ENCODE results near the gene PALM.

PALM gene

DNA sequence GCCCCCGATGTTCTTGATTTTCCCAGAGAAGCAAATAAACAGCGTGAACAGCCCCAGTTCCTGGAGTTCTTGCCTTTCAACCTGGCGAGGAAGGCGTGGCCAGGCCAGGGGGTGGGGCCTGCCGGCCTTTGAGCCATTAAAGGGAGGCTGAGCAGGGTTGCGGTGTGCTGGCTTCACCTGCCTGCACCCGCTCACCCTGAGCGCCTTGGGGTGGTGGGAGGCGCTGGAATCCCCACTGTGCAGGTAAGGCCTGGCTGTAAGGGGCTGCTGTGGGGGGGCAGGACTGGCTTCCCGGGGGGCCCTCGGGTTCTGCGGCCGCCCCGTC, 39.5 kb downstream of the PALM start:
- in situ Hi-C loops (cut with MboI; ENCODE audit: low sequenced_read_pairs), result no loop called here

DNA sequence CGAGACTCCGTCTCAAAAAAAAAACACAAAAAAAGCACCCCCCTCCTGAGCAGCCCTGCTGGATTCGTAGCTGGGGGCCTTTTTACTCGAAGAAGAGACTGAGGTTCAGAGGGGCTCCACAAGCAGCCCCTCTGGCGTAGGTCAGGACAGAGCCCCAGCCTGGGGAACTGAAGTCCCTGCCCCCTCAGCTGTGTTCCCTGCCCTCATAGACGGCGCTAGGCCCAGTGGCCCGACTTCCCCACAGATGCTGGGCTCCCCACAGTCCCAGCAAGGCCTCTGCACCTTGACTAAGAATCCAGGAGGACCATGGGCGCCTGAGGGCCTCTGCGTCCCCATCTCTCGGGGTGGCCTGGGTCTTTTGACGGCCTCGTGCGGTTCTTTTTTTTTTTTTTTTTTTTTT, 41.1 kb downstream of the PALM start:
- in situ Hi-C loops (cut with MboI; ENCODE audit: low sequenced_read_pairs), result no loop called here

DNA sequence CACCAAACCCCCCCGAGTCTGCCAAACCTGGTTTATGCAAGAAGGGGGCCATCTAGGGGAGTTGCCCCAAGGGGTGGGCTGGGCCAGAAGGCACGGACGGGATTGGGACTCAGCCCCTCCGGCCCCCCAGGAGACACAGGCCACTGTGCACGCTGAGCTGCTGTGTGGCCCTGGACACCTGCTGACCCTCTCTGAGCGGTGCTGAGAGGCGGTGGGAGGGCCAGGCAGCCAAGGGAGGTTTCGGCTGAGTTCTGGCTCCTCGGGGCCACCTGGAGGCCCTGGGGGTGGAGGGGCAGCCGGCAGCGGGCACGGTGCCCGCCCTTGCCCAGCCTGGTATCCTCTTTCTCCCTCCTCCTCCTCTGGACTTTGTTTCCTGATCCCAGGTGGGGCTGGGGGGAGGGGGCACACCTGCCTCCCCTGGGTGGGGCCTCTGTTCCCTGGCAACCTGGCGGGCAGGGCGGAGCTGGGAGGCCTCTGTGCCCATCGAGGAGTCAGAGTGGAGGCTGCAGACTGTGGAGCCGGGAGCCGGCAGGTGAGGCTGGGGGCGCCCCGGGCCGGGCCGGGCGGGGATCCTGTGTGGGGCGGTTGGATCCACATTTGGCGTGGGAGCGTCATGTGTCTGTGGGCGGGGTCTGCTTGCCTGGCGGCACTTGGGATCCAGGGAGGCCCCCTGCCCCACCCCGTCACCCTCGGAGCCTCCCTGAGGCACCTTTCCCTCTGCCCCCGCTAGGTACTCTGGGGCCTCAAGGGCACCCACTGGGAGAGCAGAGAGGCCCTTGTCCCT, 42.1 kb downstream of the PALM start, which contains the start of gene MISP:
Gene MISP, plus strand, starts transcription at position 473 of the 784 bp plus-strand sequence. CDS start 5,835 bp downstream, outside the sequence.
- in situ Hi-C loops (cut with MboI; ENCODE audit: low sequenced_read_pairs), result no loop called here

DNA sequence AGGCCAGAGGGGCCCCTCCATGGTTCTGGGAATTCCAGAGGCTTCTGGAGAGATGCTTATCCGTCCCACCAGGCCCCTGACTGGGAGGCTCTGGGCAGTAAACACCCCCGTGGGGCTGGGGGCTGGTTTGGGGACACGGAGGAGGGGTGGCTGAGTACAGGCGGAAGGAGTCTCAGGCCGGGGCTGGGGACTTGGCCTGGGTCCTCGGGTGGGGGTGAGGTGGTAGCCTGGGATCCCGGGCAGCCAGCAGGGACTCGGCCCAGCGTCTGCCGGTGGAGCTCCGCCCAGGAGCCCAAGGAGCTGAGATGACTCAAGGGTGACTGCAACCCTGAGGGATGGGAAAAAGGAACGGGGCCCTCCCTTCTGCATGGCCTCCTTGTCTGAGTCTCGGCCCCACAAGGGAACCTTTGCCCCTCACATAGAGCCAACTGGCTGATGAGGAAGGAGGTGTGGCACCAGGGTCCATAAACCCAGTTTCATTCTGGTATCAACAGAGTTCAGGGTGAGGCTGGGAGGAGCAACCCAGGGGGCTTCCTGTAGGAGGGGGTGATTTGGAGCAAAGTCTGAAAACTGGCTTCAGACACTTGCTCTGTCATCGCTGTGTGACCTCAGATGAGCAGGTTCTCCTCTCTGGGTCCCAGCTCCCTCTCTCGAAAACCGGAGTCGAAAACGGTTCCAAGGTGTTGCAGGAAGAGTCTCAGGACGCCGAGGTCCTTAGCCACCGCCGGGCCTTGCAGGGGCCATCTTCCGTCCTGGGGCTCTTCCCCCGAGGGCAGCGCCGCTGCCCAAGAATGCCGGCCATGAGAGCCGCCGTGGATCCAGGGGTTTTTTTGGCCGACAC, 43.0 kb downstream of the PALM start:
- in situ Hi-C loops (cut with MboI; ENCODE audit: low sequenced_read_pairs), result no loop called here

DNA sequence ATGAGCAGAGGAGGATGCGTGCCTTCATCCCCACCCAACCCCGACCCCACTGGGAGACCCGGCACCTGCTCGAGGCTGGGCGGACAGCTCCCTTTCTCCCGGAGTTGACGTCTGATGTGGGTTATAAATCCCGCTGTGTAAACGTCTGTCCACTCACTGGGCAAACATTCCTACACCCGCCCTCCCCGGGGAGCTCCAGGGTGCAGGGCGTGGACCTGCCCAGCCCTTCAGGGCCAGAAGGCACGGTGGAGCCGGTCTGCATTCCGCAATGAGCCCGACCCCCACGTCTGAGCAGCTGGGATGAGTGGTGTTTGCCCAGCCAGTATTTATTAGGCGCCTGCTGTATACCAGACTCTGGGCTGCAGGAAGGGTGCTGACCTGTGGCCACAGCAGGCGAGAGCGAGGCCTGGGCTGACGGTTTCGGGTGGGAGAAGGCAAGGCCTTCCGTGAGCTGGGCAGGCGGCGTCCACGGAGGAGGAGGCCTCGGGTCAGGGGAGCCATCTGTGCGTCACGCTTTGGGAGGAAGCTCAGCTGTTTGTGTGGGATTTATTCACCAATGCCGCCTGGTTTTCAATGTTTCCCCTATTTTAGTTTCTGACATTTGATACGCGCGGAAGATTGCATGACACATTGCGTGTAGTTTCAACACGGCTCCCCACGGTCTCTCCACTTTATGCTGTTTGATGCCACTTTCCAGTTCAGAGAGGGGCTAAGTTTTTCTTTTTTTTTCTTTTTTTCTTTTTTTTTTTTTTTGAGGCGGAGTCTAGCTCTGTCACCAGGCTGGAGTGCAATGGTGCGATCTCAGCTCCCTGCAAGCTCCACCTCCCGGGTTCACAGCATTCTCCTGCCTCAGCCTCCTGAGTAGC, 44.1 kb downstream of the PALM start:
- in situ Hi-C loops (cut with MboI; ENCODE audit: low sequenced_read_pairs), result no loop called here

DNA sequence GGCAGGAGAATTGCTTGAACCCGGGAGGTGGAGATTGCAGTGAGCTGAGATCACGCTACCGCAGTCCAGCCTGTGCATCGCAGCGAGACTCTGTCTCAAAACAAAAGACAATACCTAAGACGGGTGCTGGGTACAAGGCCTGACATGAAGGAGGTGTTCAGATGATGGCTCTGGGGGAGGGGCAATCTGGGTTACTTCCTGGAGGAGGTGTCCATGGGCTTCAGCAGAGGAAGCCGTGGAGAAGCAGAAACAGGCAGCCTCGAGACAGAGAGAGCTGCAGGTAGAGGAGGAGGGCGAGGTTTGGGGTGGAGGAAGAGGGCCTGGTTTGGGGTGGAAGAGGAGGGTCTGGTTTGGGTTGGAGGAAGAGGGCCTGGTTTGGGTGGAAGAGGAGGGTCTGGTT, 45.8 kb downstream of the PALM start:
- in situ Hi-C loops (cut with MboI; ENCODE audit: low sequenced_read_pairs), result no loop called here

DNA sequence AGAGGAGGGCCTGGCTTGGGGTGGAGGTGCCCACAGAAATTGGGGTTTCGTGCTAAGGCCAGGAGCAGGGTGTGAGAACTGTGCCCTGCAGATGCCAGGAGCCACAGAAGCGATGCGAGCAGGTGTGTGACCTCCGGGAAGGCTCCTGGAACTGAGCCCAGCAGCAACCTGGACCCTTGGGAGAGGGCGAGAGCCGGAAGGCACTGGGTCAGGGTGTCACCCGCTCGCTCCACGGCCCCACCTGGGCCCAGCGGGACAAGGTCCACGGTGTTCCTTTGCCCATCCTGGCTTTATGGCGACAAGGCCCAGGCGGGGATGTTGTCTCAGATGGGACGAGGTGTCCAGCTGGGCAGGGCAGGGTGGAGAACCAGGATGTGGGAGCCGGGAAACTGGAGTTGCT, 46.3 kb downstream of the PALM start:
- in situ Hi-C loops (cut with MboI; ENCODE audit: low sequenced_read_pairs), result no loop called here

DNA sequence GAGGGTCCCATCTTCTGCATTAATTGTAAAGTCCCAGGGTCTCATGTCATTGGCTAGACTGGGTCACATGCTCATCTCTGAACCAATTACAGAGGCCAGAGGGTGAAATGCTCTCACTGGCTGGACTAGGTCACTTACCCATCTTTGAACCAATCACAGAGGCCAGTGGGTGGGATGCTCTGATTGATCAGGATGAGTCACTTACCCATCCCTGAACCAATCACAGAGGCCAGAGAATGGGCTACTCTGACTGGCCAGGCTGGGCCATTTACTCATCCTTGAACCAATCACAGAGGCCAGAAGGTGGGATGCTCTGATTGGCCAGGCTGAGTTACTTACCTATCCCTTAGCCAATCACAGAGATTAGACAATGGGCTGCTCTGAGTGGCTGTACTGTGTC, 47.5 kb downstream of the PALM start:
- in situ Hi-C loops (cut with MboI; ENCODE audit: low sequenced_read_pairs), result no loop called here

DNA sequence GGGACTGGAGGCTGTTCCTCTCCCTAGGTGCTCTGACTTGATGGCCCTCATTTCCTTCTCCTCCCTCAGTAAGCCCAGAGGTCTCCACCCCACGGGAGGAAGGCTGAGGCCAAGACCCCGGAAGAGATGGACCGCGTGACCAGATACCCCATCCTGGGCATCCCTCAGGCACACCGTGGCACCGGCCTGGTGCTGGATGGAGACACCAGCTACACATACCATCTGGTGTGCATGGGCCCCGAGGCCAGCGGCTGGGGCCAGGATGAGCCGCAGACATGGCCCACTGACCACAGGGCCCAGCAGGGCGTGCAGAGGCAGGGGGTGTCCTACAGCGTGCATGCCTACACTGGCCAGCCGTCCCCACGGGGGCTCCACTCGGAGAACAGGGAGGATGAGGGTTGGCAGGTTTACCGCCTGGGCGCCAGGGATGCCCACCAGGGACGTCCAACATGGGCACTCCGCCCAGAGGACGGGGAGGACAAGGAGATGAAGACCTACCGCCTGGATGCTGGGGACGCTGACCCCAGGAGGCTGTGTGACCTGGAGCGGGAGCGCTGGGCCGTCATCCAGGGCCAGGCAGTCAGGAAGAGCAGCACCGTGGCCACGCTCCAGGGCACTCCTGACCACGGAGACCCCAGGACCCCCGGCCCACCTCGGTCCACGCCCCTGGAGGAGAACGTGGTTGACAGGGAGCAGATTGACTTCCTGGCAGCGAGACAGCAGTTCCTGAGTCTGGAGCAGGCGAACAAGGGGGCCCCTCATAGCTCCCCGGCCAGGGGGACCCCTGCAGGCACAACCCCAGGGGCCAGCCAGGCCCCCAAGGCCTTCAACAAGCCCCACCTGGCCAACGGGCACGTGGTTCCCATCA, 48.3 kb downstream of the PALM start:
- in situ Hi-C loops (cut with MboI; ENCODE audit: low sequenced_read_pairs), result no loop called here

DNA sequence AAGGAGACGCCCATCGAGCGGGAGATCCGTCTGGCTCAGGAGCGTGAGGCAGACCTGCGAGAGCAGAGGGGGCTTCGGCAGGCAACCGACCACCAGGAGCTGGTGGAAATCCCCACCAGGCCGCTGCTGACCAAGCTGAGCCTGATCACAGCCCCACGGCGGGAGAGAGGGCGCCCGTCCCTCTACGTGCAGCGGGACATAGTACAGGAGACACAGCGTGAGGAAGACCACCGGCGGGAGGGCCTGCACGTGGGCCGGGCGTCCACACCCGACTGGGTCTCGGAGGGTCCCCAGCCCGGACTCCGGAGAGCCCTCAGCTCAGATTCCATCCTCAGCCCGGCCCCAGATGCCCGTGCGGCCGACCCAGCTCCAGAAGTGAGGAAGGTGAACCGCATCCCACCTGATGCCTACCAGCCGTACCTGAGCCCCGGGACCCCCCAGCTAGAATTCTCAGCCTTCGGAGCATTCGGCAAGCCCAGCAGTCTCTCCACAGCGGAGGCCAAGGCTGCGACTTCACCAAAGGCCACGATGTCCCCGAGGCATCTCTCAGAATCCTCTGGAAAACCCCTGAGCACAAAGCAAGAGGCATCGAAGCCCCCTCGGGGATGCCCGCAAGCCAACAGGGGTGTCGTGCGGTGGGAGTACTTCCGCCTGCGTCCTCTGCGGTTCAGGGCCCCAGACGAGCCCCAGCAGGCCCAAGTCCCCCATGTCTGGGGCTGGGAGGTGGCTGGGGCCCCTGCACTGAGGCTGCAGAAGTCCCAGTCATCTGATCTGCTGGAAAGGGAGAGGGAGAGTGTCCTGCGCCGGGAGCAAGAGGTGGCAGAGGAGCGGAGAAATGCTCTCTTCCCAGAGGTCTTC, 49.3 kb downstream of the PALM start:
- in situ Hi-C loops (cut with MboI; ENCODE audit: low sequenced_read_pairs), result no loop called here

DNA sequence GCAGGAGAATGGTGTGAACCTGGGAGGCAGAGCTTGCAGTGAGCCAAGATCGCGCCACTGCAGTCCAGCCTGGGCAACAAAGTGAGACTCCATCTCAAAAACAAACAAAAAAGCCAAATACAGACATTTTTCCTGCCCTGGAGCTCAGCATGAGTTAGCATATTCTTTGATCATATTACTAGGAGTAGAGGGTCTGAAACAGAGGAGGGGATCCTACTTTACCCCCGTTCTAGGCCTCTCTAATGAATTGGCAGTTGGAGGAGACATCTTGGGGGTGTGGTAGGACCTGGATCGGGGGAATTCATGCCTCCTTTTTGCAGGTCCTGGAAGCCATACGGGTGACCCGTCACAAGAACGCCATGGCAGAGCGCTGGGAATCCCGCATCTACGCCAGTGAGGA, 54.4 kb downstream of the PALM start:
- in situ Hi-C loops (cut with MboI; ENCODE audit: low sequenced_read_pairs), result loop anchor here (10.0 kb wide), 1 partner anchor 222 kb away; the partner anchor contains the start of gene WDR18

DNA sequence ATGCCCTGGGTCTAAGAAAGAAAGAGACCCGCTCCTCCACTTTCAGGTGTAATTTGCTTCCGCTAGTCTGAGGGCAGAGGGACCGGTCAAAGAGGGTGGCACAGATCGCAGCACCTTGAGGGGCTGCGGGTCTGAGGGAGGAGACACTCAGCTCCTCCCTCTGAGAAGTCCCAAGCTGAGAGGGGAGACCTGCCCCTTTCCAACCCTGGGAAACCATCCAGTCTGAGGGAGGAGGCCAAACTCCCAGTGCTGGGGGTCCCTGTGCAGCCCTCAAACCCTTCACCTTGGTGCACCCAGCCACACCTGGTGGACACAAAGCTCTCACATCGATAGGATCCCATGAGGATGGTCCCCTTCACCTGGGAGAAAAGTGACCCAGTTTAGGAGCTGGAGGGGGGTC, 55.1 kb downstream of the PALM start:
- in situ Hi-C loops (cut with MboI; ENCODE audit: low sequenced_read_pairs), result loop anchor here (10.0 kb wide), 1 partner anchor 221 kb away; the partner anchor contains the start of gene WDR18

DNA sequence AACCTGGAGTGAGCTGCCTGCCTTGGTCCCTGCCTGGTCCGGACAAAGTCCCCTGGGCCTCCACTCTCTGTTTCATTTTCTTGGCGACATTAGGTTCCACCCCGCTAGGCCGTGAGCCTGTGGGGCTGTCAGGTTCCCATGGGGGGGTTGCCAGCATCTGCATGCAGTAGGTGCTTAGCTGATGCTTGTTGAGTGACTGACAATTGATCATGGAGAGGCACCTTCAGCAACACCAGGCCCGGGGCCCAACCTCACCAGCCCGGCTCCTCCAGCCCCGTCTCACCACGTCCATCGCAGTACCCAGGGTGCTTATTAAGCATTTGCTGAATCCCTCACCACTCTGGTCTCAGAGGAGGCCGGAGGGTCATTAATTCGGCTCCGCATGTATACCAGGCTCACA, 55.6 kb downstream of the PALM start:
- in situ Hi-C loops (cut with MboI; ENCODE audit: low sequenced_read_pairs), result loop anchor here (10.0 kb wide), 1 partner anchor 220 kb away; the partner anchor contains the start of gene WDR18

DNA sequence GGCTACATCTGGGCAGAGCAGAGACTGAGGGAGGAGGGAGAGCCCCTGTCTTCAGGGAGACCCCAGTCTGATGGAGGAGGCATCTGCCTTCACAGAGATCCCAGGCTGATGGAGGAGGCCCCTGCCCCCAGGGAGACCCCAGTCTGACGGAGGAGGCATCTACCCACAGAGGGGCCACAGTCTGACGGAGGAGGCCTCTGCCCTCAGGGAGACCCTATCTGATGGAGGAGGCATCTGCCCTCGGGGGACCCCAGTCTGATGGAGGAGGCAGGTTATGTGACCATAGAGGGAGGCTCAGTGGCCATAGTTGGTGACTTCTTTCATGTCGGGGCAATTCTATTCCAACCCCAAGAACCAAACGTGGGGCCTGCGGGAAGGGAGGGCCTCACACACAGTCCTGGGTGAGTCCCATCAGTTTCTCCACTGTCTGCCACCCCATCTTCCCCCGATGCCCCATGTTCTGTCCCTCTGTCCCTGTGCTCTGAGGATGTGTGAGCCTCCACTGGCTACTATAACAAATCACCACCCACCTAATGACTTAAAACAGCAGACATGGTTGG, 56.5 kb downstream of the PALM start:
- in situ Hi-C loops (cut with MboI; ENCODE audit: low sequenced_read_pairs), result loop anchor here (10.0 kb wide), 1 partner anchor 220 kb away; the partner anchor contains the start of gene WDR18

DNA sequence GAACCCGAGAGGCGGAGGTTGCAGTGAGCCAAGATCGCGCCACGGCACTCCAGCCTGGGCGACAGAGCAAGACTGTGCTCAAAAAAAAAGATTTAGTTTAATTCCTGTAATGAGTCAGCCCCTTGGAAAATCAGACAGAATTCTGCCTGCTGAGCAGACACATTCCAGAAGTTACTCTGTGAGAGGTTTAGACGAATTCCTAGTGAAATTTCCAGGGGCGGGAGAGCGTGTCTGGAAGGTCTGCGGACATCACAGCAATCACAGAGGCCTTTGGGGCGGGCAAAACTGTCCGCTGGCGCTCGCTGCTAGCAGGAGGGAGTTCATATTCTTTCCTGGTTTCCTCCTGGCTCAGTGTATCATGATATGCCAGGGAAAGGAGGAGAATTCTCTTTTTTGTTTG, 59.7 kb downstream of the PALM start:
- in situ Hi-C loops (cut with MboI; ENCODE audit: low sequenced_read_pairs), result loop anchor here (10.0 kb wide), 1 partner anchor 216 kb away; the partner anchor contains the start of gene WDR18

DNA sequence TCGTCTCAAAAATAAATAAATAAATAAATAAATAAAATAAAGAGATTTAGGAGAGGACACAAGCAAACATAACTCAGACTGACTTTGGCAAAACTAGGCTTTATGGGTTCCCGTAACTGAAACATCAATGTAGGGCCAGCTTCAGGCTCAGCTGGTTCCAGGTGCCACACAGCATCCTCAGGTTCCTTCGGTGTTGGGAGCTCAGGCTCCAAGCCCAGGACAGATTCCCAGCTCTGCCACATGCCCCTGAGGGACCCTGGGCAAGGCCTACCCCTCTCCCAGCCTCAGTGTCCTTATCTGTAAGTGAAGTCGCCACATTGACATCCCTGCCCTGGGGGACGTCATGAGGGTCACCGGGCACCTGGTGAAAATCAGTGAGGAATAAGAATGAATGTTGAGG, 60.9 kb downstream of the PALM start:
- in situ Hi-C loops (cut with MboI; ENCODE audit: low sequenced_read_pairs), result loop anchor here (10.0 kb wide), 1 partner anchor 215 kb away; the partner anchor contains the start of gene WDR18

DNA sequence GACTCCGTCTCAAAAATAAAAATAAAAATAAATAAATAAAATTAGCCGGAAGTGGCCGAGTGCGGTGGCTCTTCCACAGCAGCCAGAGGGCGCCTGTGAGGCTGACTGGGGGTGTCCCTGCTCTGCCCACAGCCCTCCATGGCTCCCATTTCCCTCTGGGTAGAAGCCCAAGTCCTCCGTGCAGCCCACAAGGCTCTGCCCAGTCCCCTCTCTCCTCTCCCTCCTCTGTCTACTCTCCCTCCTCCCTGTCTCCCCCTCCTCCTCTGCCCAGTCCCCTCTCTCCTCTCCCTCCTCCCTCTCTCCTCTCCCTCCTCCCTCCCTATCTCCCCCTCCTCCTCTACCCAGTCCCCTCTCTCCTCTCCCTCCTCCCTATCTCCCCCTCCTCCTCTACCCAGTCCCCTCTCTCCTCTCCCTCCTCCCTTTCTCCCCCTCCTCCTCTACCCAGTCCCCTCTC, 62.6 kb downstream of the PALM start:
- in situ Hi-C loops (cut with MboI; ENCODE audit: low sequenced_read_pairs), result no loop called here

DNA sequence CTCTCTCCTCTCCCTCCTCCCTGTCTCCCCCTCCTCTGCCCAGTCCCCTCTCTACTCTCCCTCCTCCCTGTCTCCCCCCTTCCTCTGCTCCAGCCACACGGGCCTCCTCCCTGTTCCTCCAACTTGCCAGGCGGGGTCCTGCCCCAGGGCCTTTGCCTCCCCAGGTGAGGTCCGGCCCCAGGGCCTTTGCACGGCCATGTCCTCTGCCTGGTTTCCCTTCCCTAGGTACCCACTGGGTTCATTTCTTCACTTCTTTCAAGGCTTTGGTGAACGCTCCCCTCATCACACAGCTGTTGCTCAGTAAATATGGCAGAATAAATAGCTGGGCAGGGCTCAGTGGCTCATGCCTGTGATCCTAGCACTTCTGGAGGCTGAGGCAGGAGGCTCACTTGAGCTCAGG, 63.3 kb downstream of the PALM start:
- in situ Hi-C loops (cut with MboI; ENCODE audit: low sequenced_read_pairs), result no loop called here
